ENCODE results near the gene SPOCK1. TPM values are rescaled to one million over a fixed set of nuclear protein-coding genes. Genes with fewer than 3 reads are reported as not detected.

Gene SPOCK1
- total and polyA plus RNA-seq, 5 donors from 2014 or later = 0.27 TPM; not detected in 4

- Mint-ChIP-seq H3K27me3 (no peaks in the 10 kb centered on the region), H3K27ac (no peak overlapping the region)
- H3K27ac ChIP-seq (ENCODE audit: insufficient read depth, low read length, poor library complexity, severe bottlenecking) = no peak overlapping the region
These were observed 152.8 kb downstream of the SPOCK1 start for GRCh38 chr5:137346281-137346680.

DNA sequence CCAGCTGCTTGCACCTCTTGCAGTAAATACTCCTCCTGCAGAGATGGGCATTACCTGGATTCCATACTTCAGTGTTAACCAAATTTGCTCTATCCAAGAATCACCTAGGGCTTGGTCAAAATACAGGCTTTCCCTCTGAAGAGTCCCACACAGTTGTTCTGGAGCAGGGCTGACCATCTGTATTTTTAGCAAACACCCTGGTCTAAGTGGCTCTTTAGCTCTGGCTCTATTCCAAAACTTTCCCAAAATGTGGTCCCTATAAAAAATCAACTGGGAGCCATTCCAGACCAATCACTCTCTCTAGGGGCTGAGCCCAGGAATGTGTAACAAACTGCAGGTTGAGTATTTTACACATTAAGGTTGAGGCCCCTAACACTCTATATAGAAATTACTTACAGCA lies 153.7 kb downstream of the SPOCK1 start:
- no peaks in the 10 kb centered on the region for H3K27me3 ChIP-seq (ENCODE audit: control insufficient read depth, insufficient read depth, low read length)
- H3K4me1 ChIP-seq (ENCODE audit: control insufficient read depth, insufficient read depth, low read length, poor library complexity, severe bottlenecking) = no peaks in the 10 kb centered on the region
- DNase-seq (no peak), ATAC-seq (ENCODE audit: low read depth in 2 of 2) (no peak)
- H3K36me3 Mint-ChIP-seq = no peaks in the 10 kb centered on the region
- no peaks in the 10 kb centered on the region for H3K4me1 Mint-ChIP-seq
- no peak overlapping the region for H3K27ac ChIP-seq (ENCODE audit: insufficient read depth, low read length, poor library complexity, severe bottlenecking)
- H3K9me3 Mint-ChIP-seq = peaks cover 0 to 2% (median 0%) of the 10 kb centered on the region in 7 donors
- H3K27me3 Mint-ChIP-seq = no peaks in the 10 kb centered on the region
- no peak overlapping the region for H3K4me3 ChIP-seq (ENCODE audit: low read depth, low read length)
- H3K27ac Mint-ChIP-seq = no peak overlapping the region
- H3K4me3 Mint-ChIP-seq = no peak overlapping the region
- H3K9me3 ChIP-seq (ENCODE audit: control insufficient read depth in 2 of 2, low read length in 2 of 2) = no peaks in the 10 kb centered on the region
- H3K36me3 ChIP-seq (ENCODE audit: control insufficient read depth, insufficient read depth, low read length) = no peaks in the 10 kb centered on the region

More at GRCh38 chr5:137346281-137346680, 152.8 kb downstream of the SPOCK1 start:
- no peak for ATAC-seq (ENCODE audit: low read depth in 2 of 2)
- no peaks in the 10 kb centered on the region for H3K36me3 Mint-ChIP-seq
- Histone ChIP-seq H3K4me1 (ENCODE audit: control insufficient read depth, insufficient read depth, low read length, poor library complexity, severe bottlenecking) (no peaks in the 10 kb centered on the region), H3K4me3 (ENCODE audit: low read depth, low read length) (no peak overlapping the region), H3K9me3 (ENCODE audit: control insufficient read depth in 2 of 2, low read length in 2 of 2) (no peaks in the 10 kb centered on the region), H3K36me3 (ENCODE audit: control insufficient read depth, insufficient read depth, low read length) (no peaks in the 10 kb centered on the region), H3K27me3 (ENCODE audit: control insufficient read depth, insufficient read depth, low read length) (no peaks in the 10 kb centered on the region)
- no peak for DNase-seq
- H3K4me3 Mint-ChIP-seq = no peak overlapping the region
- H3K9me3 Mint-ChIP-seq = peaks cover 0 to 2% (median 0%) of the 10 kb centered on the region in 7 donors
- no peaks in the 10 kb centered on the region for H3K4me1 Mint-ChIP-seq

GRCh38 chr5:137344723-137345322 lies 154.3 kb downstream of the SPOCK1 start:
- H3K4me1 Mint-ChIP-seq = no peaks in the 10 kb centered on the region
- no peak overlapping the region for H3K4me3 ChIP-seq (ENCODE audit: low read depth, low read length)
- H3K36me3 Mint-ChIP-seq = no peaks in the 10 kb centered on the region
- H3K27me3 ChIP-seq (ENCODE audit: control insufficient read depth, insufficient read depth, low read length) = no peaks in the 10 kb centered on the region
- DNase-seq (peak in 1 of 3 donors; percentile 35), ATAC-seq (ENCODE audit: low read depth in 2 of 2) (no peak)
- H3K4me3 Mint-ChIP-seq = no peak overlapping the region
- no peaks in the 10 kb centered on the region for H3K27me3 Mint-ChIP-seq
- no peak overlapping the region for H3K27ac ChIP-seq (ENCODE audit: insufficient read depth, low read length, poor library complexity, severe bottlenecking)
- no peaks in the 10 kb centered on the region for H3K9me3 Mint-ChIP-seq
- no peaks in the 10 kb centered on the region for H3K36me3 ChIP-seq (ENCODE audit: control insufficient read depth, insufficient read depth, low read length)
- no peak overlapping the region for H3K27ac Mint-ChIP-seq
- H3K4me1 ChIP-seq (ENCODE audit: control insufficient read depth, insufficient read depth, low read length, poor library complexity, severe bottlenecking) = no peaks in the 10 kb centered on the region
- no peaks in the 10 kb centered on the region for H3K9me3 ChIP-seq (ENCODE audit: control insufficient read depth in 2 of 2, low read length in 2 of 2)

GRCh38 chr5:137344021-137344420 lies 155.1 kb downstream of the SPOCK1 start:
- ATAC-seq (ENCODE audit: low read depth in 2 of 2) (no peak), DNase-seq (no peak)
- Histone ChIP-seq H3K4me1 (ENCODE audit: control insufficient read depth, insufficient read depth, low read length, poor library complexity, severe bottlenecking) (no peaks in the 10 kb centered on the region), H3K36me3 (ENCODE audit: control insufficient read depth, insufficient read depth, low read length) (no peaks in the 10 kb centered on the region), H3K4me3 (ENCODE audit: low read depth, low read length) (no peak overlapping the region), H3K27ac (ENCODE audit: insufficient read depth, low read length, poor library complexity, severe bottlenecking) (no peak overlapping the region), H3K27me3 (ENCODE audit: control insufficient read depth, insufficient read depth, low read length) (no peaks in the 10 kb centered on the region), H3K9me3 (ENCODE audit: control insufficient read depth in 2 of 2, low read length in 2 of 2) (no peaks in the 10 kb centered on the region)
- no peaks in the 10 kb centered on the region for H3K36me3 Mint-ChIP-seq
- no peak overlapping the region for H3K27ac Mint-ChIP-seq
- no peaks in the 10 kb centered on the region for H3K27me3 Mint-ChIP-seq
- H3K4me3 Mint-ChIP-seq = no peak overlapping the region
- peaks cover 0 to 1% (median 0%) of the 10 kb centered on the region in 7 donors for H3K9me3 Mint-ChIP-seq
- no peaks in the 10 kb centered on the region for H3K4me1 Mint-ChIP-seq

- H3K27me3 ChIP-seq (ENCODE audit: control insufficient read depth, insufficient read depth, low read length) = no peaks in the 10 kb centered on the region
- no peaks in the 10 kb centered on the region for H3K4me1 ChIP-seq (ENCODE audit: control insufficient read depth, insufficient read depth, low read length, poor library complexity, severe bottlenecking)
- ATAC-seq (ENCODE audit: low read depth in 2 of 2) (no peak), DNase-seq (no peak)
- H3K36me3 ChIP-seq (ENCODE audit: control insufficient read depth, insufficient read depth, low read length) = no peaks in the 10 kb centered on the region
- no peaks in the 10 kb centered on the region for H3K9me3 ChIP-seq (ENCODE audit: control insufficient read depth in 2 of 2, low read length in 2 of 2)
- Mint-ChIP-seq H3K27ac (no peak overlapping the region), H3K36me3 (no peaks in the 10 kb centered on the region), H3K4me1 (no peaks in the 10 kb centered on the region), H3K27me3 (no peaks in the 10 kb centered on the region), H3K9me3 (peaks cover 0 to 1% (median 0%) of the 10 kb centered on the region in 7 donors), H3K4me3 (no peak overlapping the region)
- H3K27ac ChIP-seq (ENCODE audit: insufficient read depth, low read length, poor library complexity, severe bottlenecking) = no peak overlapping the region
- H3K4me3 ChIP-seq (ENCODE audit: low read depth, low read length) = no peak overlapping the region
These were observed 156.4 kb downstream of the SPOCK1 start for GRCh38 chr5:137342764-137343163.

DNA sequence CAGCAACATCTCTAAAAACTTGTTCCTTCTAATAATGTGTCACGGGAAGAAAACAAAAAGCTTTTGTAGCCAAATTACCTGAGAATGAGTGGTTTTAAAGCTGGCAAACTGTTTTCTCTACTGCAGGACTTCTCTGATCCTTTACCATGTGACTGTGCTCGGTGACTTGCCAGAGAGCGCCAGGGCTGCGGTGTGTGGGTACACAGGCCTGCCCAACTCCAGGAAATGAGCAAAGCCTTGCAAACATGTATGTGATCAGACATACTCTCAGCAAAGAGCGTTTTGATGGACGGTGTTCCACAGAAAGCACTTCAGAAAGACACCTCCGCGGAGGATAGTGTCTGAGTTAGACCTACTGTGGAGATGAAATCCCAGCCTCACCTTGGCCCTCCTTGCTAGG lies 157.3 kb downstream of the SPOCK1 start:
- H3K4me3 ChIP-seq (ENCODE audit: low read depth, low read length) = no peak overlapping the region
- H3K36me3 ChIP-seq (ENCODE audit: control insufficient read depth, insufficient read depth, low read length) = no peaks in the 10 kb centered on the region
- Mint-ChIP-seq H3K36me3 (no peaks in the 10 kb centered on the region), H3K27me3 (no peaks in the 10 kb centered on the region), H3K9me3 (peaks cover 0 to 1% (median 0%) of the 10 kb centered on the region in 7 donors), H3K27ac (no peak overlapping the region), H3K4me3 (no peak overlapping the region), H3K4me1 (no peaks in the 10 kb centered on the region)
- H3K9me3 ChIP-seq (ENCODE audit: control insufficient read depth in 2 of 2, low read length in 2 of 2) = no peaks in the 10 kb centered on the region
- no peaks in the 10 kb centered on the region for H3K4me1 ChIP-seq (ENCODE audit: control insufficient read depth, insufficient read depth, low read length, poor library complexity, severe bottlenecking)
- H3K27ac ChIP-seq (ENCODE audit: insufficient read depth, low read length, poor library complexity, severe bottlenecking) = no peak overlapping the region
- DNase-seq (no peak), ATAC-seq (ENCODE audit: low read depth in 2 of 2) (no peak)
- no peaks in the 10 kb centered on the region for H3K27me3 ChIP-seq (ENCODE audit: control insufficient read depth, insufficient read depth, low read length)

GRCh38 chr5:137340881-137341280 lies 158.2 kb downstream of the SPOCK1 start:
- H3K4me1 Mint-ChIP-seq = no peaks in the 10 kb centered on the region
- H3K27me3 ChIP-seq (ENCODE audit: control insufficient read depth, insufficient read depth, low read length) = no peaks in the 10 kb centered on the region
- H3K9me3 ChIP-seq (ENCODE audit: control insufficient read depth in 2 of 2, low read length in 2 of 2) = no peaks in the 10 kb centered on the region
- H3K27ac ChIP-seq (ENCODE audit: insufficient read depth, low read length, poor library complexity, severe bottlenecking) = no peak overlapping the region
- H3K36me3 ChIP-seq (ENCODE audit: control insufficient read depth, insufficient read depth, low read length) = no peaks in the 10 kb centered on the region
- no peaks in the 10 kb centered on the region for H3K4me1 ChIP-seq (ENCODE audit: control insufficient read depth, insufficient read depth, low read length, poor library complexity, severe bottlenecking)
- no peaks in the 10 kb centered on the region for H3K27me3 Mint-ChIP-seq
- DNase-seq (no peak), ATAC-seq (ENCODE audit: low read depth in 2 of 2) (no peak)
- H3K27ac Mint-ChIP-seq = no peak overlapping the region
- H3K4me3 ChIP-seq (ENCODE audit: low read depth, low read length) = no peak overlapping the region
- H3K36me3 Mint-ChIP-seq = no peaks in the 10 kb centered on the region
- peaks cover 0 to 1% (median 0%) of the 10 kb centered on the region in 7 donors for H3K9me3 Mint-ChIP-seq
- H3K4me3 Mint-ChIP-seq = no peak overlapping the region

- no peak overlapping the region for H3K4me3 Mint-ChIP-seq
- Histone ChIP-seq H3K27me3 (ENCODE audit: control insufficient read depth, insufficient read depth, low read length) (no peaks in the 10 kb centered on the region), H3K4me3 (ENCODE audit: low read depth, low read length) (no peak overlapping the region), H3K9me3 (ENCODE audit: control insufficient read depth in 2 of 2, low read length in 2 of 2) (no peaks in the 10 kb centered on the region), H3K36me3 (ENCODE audit: control insufficient read depth, insufficient read depth, low read length) (no peaks in the 10 kb centered on the region), H3K27ac (ENCODE audit: insufficient read depth, low read length, poor library complexity, severe bottlenecking) (no peak overlapping the region), H3K4me1 (ENCODE audit: control insufficient read depth, insufficient read depth, low read length, poor library complexity, severe bottlenecking) (no peaks in the 10 kb centered on the region)
- DNase-seq (no peak), ATAC-seq (ENCODE audit: low read depth in 2 of 2) (no peak)
- H3K9me3 Mint-ChIP-seq = peaks cover 0 to 2% (median 0%) of the 10 kb centered on the region in 7 donors
- H3K27ac Mint-ChIP-seq = no peak overlapping the region
- H3K4me1 Mint-ChIP-seq = no peaks in the 10 kb centered on the region
- H3K27me3 Mint-ChIP-seq = no peaks in the 10 kb centered on the region
- no peaks in the 10 kb centered on the region for H3K36me3 Mint-ChIP-seq
These were observed 162.5 kb downstream of the SPOCK1 start for GRCh38 chr5:137336565-137337120.

Measured in CD4-positive, CD25-positive, alpha-beta regulatory T cell (primary cell).